BE2C (cell line): Measurements from ENCODE around the gene SLC22A16.

ENCODE experiments used
- DNase-seq: peaks from one replicate; pipeline ENCODE4 v3.0.0-alpha.2; 2020
- H3K27me3 ChIP-seq: fragments of 250-450 bp; sonication (Bioruptor Pico); 2 replicates; pipeline ENCODE4 v1.5.1; 2020; ENCODE audit warnings: mild to moderate bottlenecking
- H3K36me3 ChIP-seq: fragments of 250-450 bp; sonication (Bioruptor Pico); 2 replicates; pipeline ENCODE4 v1.5.1; 2020; ENCODE audit warnings: mild to moderate bottlenecking
- H3K4me1 ChIP-seq: fragments of 250-450 bp; sonication (Bioruptor Pico); 2 replicates; pipeline ENCODE4 v1.5.1; 2020
- H3K4me3 ChIP-seq: 2 replicates; pipeline ENCODE4 v1.5.1; 2011; ENCODE audit warnings: low read depth, low read length
- H3K9me3 ChIP-seq: fragments of 250-450 bp; sonication (Bioruptor Pico); 2 replicates; pipeline ENCODE4 v1.5.1; 2020
- CTCF ChIP-seq: IDR thresholded peaks from 2 replicates; pipeline ENCODE4 v1.5.1; 2012; ENCODE audit warnings: mild to moderate bottlenecking, low read depth, low read length

The SLC22A16 gene

GRCh38 chr6:110447761-110448160, 28.7 kb downstream of the SLC22A16 start:
- no peaks in the 10 kb centered on the region for H3K9me3 ChIP-seq
- no peak for TF ChIP-seq CTCF

GRCh38 chr6:110446405-110446804, 30.0 kb downstream of the SLC22A16 start:
- TF ChIP-seq CTCF, result no peak
- peaks cover 10% of the 10 kb centered on the region; the same call in 1 of the 2 replicates for H3K27me3 ChIP-seq
- no peaks in the 10 kb centered on the region for H3K4me1 ChIP-seq
- no peak for DNase-seq
- H3K9me3 ChIP-seq, result no peaks in the 10 kb centered on the region
- no peak overlapping the region for H3K4me3 ChIP-seq
- H3K36me3 ChIP-seq, result no peaks in the 10 kb centered on the region

More at GRCh38 chr6:110447761-110448160, 28.7 kb downstream of the SLC22A16 start:
- no peaks in the 10 kb centered on the region for H3K4me1 ChIP-seq
- H3K27me3 ChIP-seq, result peaks cover 5% of the 10 kb centered on the region; the same call in 1 of the 2 replicates
- H3K4me3 ChIP-seq, result no peak overlapping the region
- no peaks in the 10 kb centered on the region for H3K36me3 ChIP-seq
- no peak for DNase-seq

GRCh38 chr6:110440026-110440425, 36.4 kb downstream of the SLC22A16 start:
- H3K36me3 ChIP-seq, result no peaks in the 10 kb centered on the region
- H3K9me3 ChIP-seq, result no peaks in the 10 kb centered on the region
- no peak overlapping the region for H3K4me3 ChIP-seq
- no peaks in the 10 kb centered on the region for H3K4me1 ChIP-seq
- H3K27me3 ChIP-seq, result peaks cover 5% of the 10 kb centered on the region
- DNase-seq, result no peak
- no peak for TF ChIP-seq CTCF

GRCh38 chr6:110439356-110439755, 37.1 kb downstream of the SLC22A16 start:
- peaks cover 5% of the 10 kb centered on the region for H3K27me3 ChIP-seq

GRCh38 chr6:110434961-110435602, 41.3 kb downstream of the SLC22A16 start:
- DNase-seq, result no peak
- no peaks in the 10 kb centered on the region for H3K4me1 ChIP-seq
- H3K27me3 ChIP-seq, result no peaks in the 10 kb centered on the region; the same call in 1 of the 2 replicates
- no peaks in the 10 kb centered on the region for H3K36me3 ChIP-seq
- no peak overlapping the region for H3K4me3 ChIP-seq
- no peak for TF ChIP-seq CTCF
- no peaks in the 10 kb centered on the region for H3K9me3 ChIP-seq

More at GRCh38 chr6:110439356-110439755, 37.1 kb downstream of the SLC22A16 start:
- Histone ChIP-seq H3K4me1 (no peaks in the 10 kb centered on the region), H3K9me3 (no peaks in the 10 kb centered on the region), H3K36me3 (no peaks in the 10 kb centered on the region), H3K4me3 (no peak overlapping the region)
- no peak for TF ChIP-seq CTCF
- no peak for DNase-seq

GRCh38 chr6:110432285-110432900, 44.0 kb downstream of the SLC22A16 start:
- H3K4me3 ChIP-seq, result no peak overlapping the region
- DNase-seq, result no peak
- no peaks in the 10 kb centered on the region for H3K36me3 ChIP-seq
- no peaks in the 10 kb centered on the region for H3K4me1 ChIP-seq
- TF ChIP-seq CTCF, result no peak
- no peaks in the 10 kb centered on the region for H3K9me3 ChIP-seq
- H3K27me3 ChIP-seq, result peaks cover 3% of the 10 kb centered on the region; the same call in 1 of the 2 replicates
